Mesenchymal stem cell (in vitro differentiated cells and primary cell): ENCODE results near the gene DIAPH2.

ENCODE experiments used
- DNase-seq: peaks from one replicate; pipeline ENCODE4 v3.0.0-alpha.2; 2013
- H2AFZ ChIP-seq: one replicate; pipeline ENCODE4 v1.6.1; 2013; ENCODE audit warnings: low read depth, mild to moderate bottlenecking, control low read depth, inconsistent platforms, low read length, moderate library complexity
- H2AK5ac ChIP-seq: 2 replicates; pipeline ENCODE4 v1.6.1; 2013; ENCODE audit warnings: low read length, moderate library complexity, mild to moderate bottlenecking, inconsistent platforms; ENCODE audit not compliant: severe bottlenecking
- H2BK120ac ChIP-seq: one replicate; pipeline ENCODE4 v1.6.1; 2013; ENCODE audit warnings: low read depth, mild to moderate bottlenecking, inconsistent platforms, low read length, moderate library complexity
- H2BK12ac ChIP-seq, 2 experiments: one replicate each; pipeline ENCODE4 v1.6.1; 2013; ENCODE audit warnings: inconsistent platforms in 2 of 2, low read length in 2 of 2, mild to moderate bottlenecking in 2 of 2, moderate library complexity in 2 of 2, control low read depth in 1 of 2
- H2BK15ac ChIP-seq: one replicate; pipeline ENCODE4 v1.6.1; 2013; ENCODE audit warnings: mild to moderate bottlenecking, low read depth, inconsistent platforms; ENCODE audit not compliant: poor library complexity, severe bottlenecking
- H2BK5ac ChIP-seq: 2 replicates; pipeline ENCODE4 v1.6.1; 2013; ENCODE audit warnings: low read depth, mild to moderate bottlenecking, low read length, control low read depth, inconsistent platforms; ENCODE audit not compliant: poor library complexity, severe bottlenecking
- H3K14ac ChIP-seq, 2 experiments: one replicate each; pipeline ENCODE4 v1.6.1; 2013; ENCODE audit warnings: inconsistent platforms in 2 of 2, low read length in 2 of 2, control low read depth in 1 of 2, mild to moderate bottlenecking in 1 of 2, moderate library complexity in 1 of 2
- H3K18ac ChIP-seq, 2 experiments: one replicate each; pipeline ENCODE4 v1.6.1; 2013; ENCODE audit warnings: inconsistent platforms in 2 of 2, low read length in 2 of 2, control low read depth in 1 of 2, low read depth in 1 of 2, mild to moderate bottlenecking in 1 of 2
- H3K23ac ChIP-seq, 2 experiments: one replicate each; pipeline ENCODE4 v1.6.1; 2013; ENCODE audit warnings: inconsistent platforms in 2 of 2, low read length in 2 of 2, mild to moderate bottlenecking in 2 of 2, moderate library complexity in 2 of 2, control low read depth in 1 of 2
- H3K27ac ChIP-seq: 2 replicates; pipeline ENCODE4 v1.5.1; 2013; ENCODE audit warnings: mild to moderate bottlenecking, moderate library complexity, low read length, control low read depth, inconsistent platforms; ENCODE audit not compliant: poor library complexity, severe bottlenecking
- H3K27me3 ChIP-seq, 2 experiments: 2 replicates each; pipeline versions ENCODE4 v1.6.1 to v1.7.0; 2013; ENCODE audit warnings: low read length in 2 of 2, mild to moderate bottlenecking in 2 of 2, moderate library complexity in 2 of 2, control low read depth in 1 of 2, inconsistent platforms in 1 of 2; ENCODE audit not compliant: control insufficient read depth in 1 of 2, insufficient read depth in 1 of 2
- H3K36me3 ChIP-seq, 2 experiments: 2 replicates each; pipeline versions ENCODE4 v1.6.1 to v1.7.0; 2013; ENCODE audit warnings: low read length in 2 of 2, control low read depth in 1 of 2, inconsistent platforms in 1 of 2, low read depth in 1 of 2, mild to moderate bottlenecking in 1 of 2; ENCODE audit not compliant: insufficient read depth in 2 of 2, control insufficient read depth in 1 of 2
- H3K4ac ChIP-seq, 2 experiments: one replicate each; pipeline ENCODE4 v1.6.1; 2013; ENCODE audit warnings: inconsistent platforms in 2 of 2, low read length in 2 of 2, mild to moderate bottlenecking in 2 of 2, moderate library complexity in 2 of 2, control low read depth in 1 of 2, low read depth in 1 of 2
- H3K4me1 ChIP-seq: 2 replicates; pipeline ENCODE4 v1.6.1; 2013; ENCODE audit warnings: low read depth, low read length, control low read depth; ENCODE audit not compliant: control insufficient read depth, insufficient read depth
- H3K4me2 ChIP-seq: 2 replicates; pipeline ENCODE4 v1.6.1; 2013; ENCODE audit warnings: low read length, mild to moderate bottlenecking, inconsistent platforms; ENCODE audit not compliant: poor library complexity, severe bottlenecking
- H3K4me3 ChIP-seq, 2 experiments: 2 replicates each; pipeline versions ENCODE4 v1.5.1 to v1.7.0; 2013; ENCODE audit warnings: low read length in 2 of 2, mild to moderate bottlenecking in 2 of 2, control low read depth in 1 of 2, low read depth in 1 of 2; ENCODE audit not compliant: insufficient read depth in 1 of 2
- H3K79me1 ChIP-seq: replicated peaks from 2 replicates; pipeline ENCODE4 v1.6.1; 2013; ENCODE audit warnings: mild to moderate bottlenecking, control low read depth, low read length, inconsistent platforms; ENCODE audit not compliant: poor library complexity, severe bottlenecking
- H3K9ac ChIP-seq: 2 replicates; pipeline ENCODE4 v1.7.0; 2013; ENCODE audit warnings: mild to moderate bottlenecking, low read length, moderate library complexity
- H3K9me3 ChIP-seq: 2 replicates; pipeline ENCODE4 v1.7.0; 2013; ENCODE audit warnings: mild to moderate bottlenecking, low read length; ENCODE audit not compliant: control insufficient read depth
- H4K8ac ChIP-seq: one replicate; pipeline ENCODE4 v1.6.1; 2013; ENCODE audit warnings: inconsistent platforms, mild to moderate bottlenecking, low read length, moderate library complexity
- H4K91ac ChIP-seq: one replicate; pipeline ENCODE4 v1.6.1; 2013; ENCODE audit warnings: mild to moderate bottlenecking, low read length, inconsistent platforms
- WGBS: methylation state at CpG from one replicate; pipeline ENCODE4 v1.1.7; 2013; ENCODE audit warnings: mixed read lengths; 5-methylcytosine and 5-hydroxymethylcytosine counted together

The DIAPH2 gene

GRCh38 chrX:97619499-97619898, 934.9 kb downstream of the DIAPH2 start:
- 83% methylated on average over 1 of the region's 2 CpGs for WGBS
- Histone ChIP-seq H3K27me3 (peaks cover 0 to 6% of the 10 kb centered on the region in 2 experiments), H3K36me3 (no peaks in the 10 kb centered on the region), H3K4me2 (no peak overlapping the region), H3K79me1 (no peaks in the 10 kb centered on the region), H3K4me1 (no peaks in the 10 kb centered on the region), H3K14ac (no peak overlapping the region), H2BK15ac (no peak overlapping the region), H3K9me3 (no peaks in the 10 kb centered on the region), H2AFZ (no peak overlapping the region), H3K4me3 (no peak overlapping the region), H2BK12ac (no peak overlapping the region), H4K8ac (no peak overlapping the region), H2BK120ac (no peak overlapping the region), H4K91ac (no peak overlapping the region), H2AK5ac (no peak overlapping the region), H3K18ac (no peak overlapping the region), H3K27ac (no peak overlapping the region), H3K9ac (no peak overlapping the region), H3K23ac (no peak overlapping the region), H3K4ac (no peak overlapping the region), H2BK5ac (no peak overlapping the region)
- DNase-seq = no peak

GRCh38 chrX:97622111-97622510, 937.5 kb downstream of the DIAPH2 start:
- Histone ChIP-seq H3K27ac (no peak overlapping the region), H3K4me3 (no peak overlapping the region), H4K8ac (no peak overlapping the region), H2BK15ac (no peak overlapping the region), H3K27me3 (peaks cover 0 to 6% of the 10 kb centered on the region in 2 experiments), H3K79me1 (no peaks in the 10 kb centered on the region), H3K14ac (no peak overlapping the region), H3K23ac (no peak overlapping the region), H2BK12ac (no peak overlapping the region), H3K4me2 (no peak overlapping the region), H3K4ac (no peak overlapping the region), H2BK5ac (no peak overlapping the region), H4K91ac (no peak overlapping the region), H3K9me3 (no peaks in the 10 kb centered on the region), H2BK120ac (no peak overlapping the region), H3K36me3 (no peaks in the 10 kb centered on the region), H3K18ac (no peak overlapping the region), H2AFZ (no peak overlapping the region), H3K9ac (no peak overlapping the region), H3K4me1 (no peaks in the 10 kb centered on the region), H2AK5ac (no peak overlapping the region)
- DNase-seq = no peak
- WGBS = 94% methylated on average over 2 of the region's 3 CpGs

- H2BK12ac ChIP-seq = no peak overlapping the region
- no peak overlapping the region for H2BK120ac ChIP-seq
- WGBS = 83% methylated on average over 1 of the region's 2 CpGs
- H3K4me1 ChIP-seq = no peaks in the 10 kb centered on the region
- no peak overlapping the region for H2AK5ac ChIP-seq
- no peak overlapping the region for H4K8ac ChIP-seq
- no peak overlapping the region for H2BK15ac ChIP-seq
- H3K79me1 ChIP-seq = no peaks in the 10 kb centered on the region
- no peak overlapping the region for H4K91ac ChIP-seq
- H2BK5ac ChIP-seq = no peak overlapping the region
- DNase-seq = no peak
- no peaks in the 10 kb centered on the region for H3K9me3 ChIP-seq
- no peak overlapping the region for H3K4me3 ChIP-seq
- H3K4ac ChIP-seq = no peak overlapping the region
- no peaks in the 10 kb centered on the region for H3K27me3 ChIP-seq
- H2AFZ ChIP-seq = no peak overlapping the region
- no peak overlapping the region for H3K23ac ChIP-seq
- no peak overlapping the region for H3K27ac ChIP-seq
- H3K36me3 ChIP-seq = no peaks in the 10 kb centered on the region
- H3K4me2 ChIP-seq = no peak overlapping the region
- H3K18ac ChIP-seq = no peak overlapping the region
- H3K14ac ChIP-seq = no peak overlapping the region
- no peak overlapping the region for H3K9ac ChIP-seq
Observed at GRCh38 chrX:97628326-97628725, 943.7 kb downstream of the DIAPH2 start.

- Histone ChIP-seq H3K4me2 (no peak overlapping the region), H3K4me1 (no peaks in the 10 kb centered on the region), H4K8ac (no peak overlapping the region), H3K79me1 (no peaks in the 10 kb centered on the region), H2AFZ (no peak overlapping the region), H3K27me3 (peaks cover 0 to 5% of the 10 kb centered on the region in 2 experiments), H3K9me3 (no peaks in the 10 kb centered on the region), H2AK5ac (no peak overlapping the region), H4K91ac (no peak overlapping the region), H3K14ac (no peak overlapping the region), H3K4ac (no peak overlapping the region), H3K27ac (no peak overlapping the region), H3K23ac (no peak overlapping the region), H2BK120ac (no peak overlapping the region), H2BK12ac (no peak overlapping the region), H2BK5ac (no peak overlapping the region), H2BK15ac (no peak overlapping the region), H3K4me3 (no peak overlapping the region), H3K18ac (no peak overlapping the region), H3K9ac (no peak overlapping the region), H3K36me3 (no peaks in the 10 kb centered on the region)
- DNase-seq = no peak
- WGBS = 99% methylated on average over 4 of the region's 6 CpGs
Observed at GRCh38 chrX:97628807-97629596, 944.4 kb downstream of the DIAPH2 start.
